MM.1S (cell line): ENCODE measurements around the gene FOSL1.
"Not testable (repeated sequence)": the region's sequence is repeated elsewhere in the genome, so short reads cannot be mapped to it uniquely, and the experiment has no call there.

ENCODE experiments used
- CTCF ChIP-seq: fragments of 300-600 bp; sonication (generic); IDR thresholded peaks from 2 replicates; pipeline ENCODE4 v1.5.1; 2016; ENCODE audit warnings: antibody characterized with exemption, low read length, mixed read lengths
- EZH2 ChIP-seq: fragments of 300-600 bp; sonication (generic); optimal IDR thresholded peaks from 2 replicates; pipeline ENCODE3; 2017; ENCODE audit warnings: low read depth, mild to moderate bottlenecking, antibody characterized with exemption, low read length, mixed read lengths
- EZH2phosphoT487 ChIP-seq: fragments of 300-600 bp; sonication (generic); IDR thresholded peaks from 2 replicates; pipeline ENCODE4 v1.6.1; 2018; ENCODE audit warnings: antibody characterized with exemption, low read length

GRCh38 chr11:65848693-65849092, 51.5 kb downstream of the FOSL1 start:
- not testable (repeated sequence) for TF ChIP-seq CTCF, EZH2phosphoT487, EZH2
